WERI-Rb-1 (cell line): Measurements from ENCODE around the gene HID1.

ENCODE experiments used
- DNase-seq: peaks from one replicate; pipeline ENCODE4 v3.0.0-alpha.2; 2020
- H3K27ac ChIP-seq: fragments of 250-450 bp; sonication (Bioruptor Pico); 2 replicates; pipeline ENCODE4 v1.5.1; 2020; ENCODE audit warnings: mild to moderate bottlenecking, moderate library complexity
- H3K27me3 ChIP-seq: fragments of 250-450 bp; sonication (Bioruptor Pico); 2 replicates; pipeline ENCODE4 v1.5.1; 2021; ENCODE audit warnings: mild to moderate bottlenecking, low read depth, moderate library complexity; ENCODE audit not compliant: insufficient read depth, severe bottlenecking
- H3K36me3 ChIP-seq: fragments of 250-450 bp; sonication (Bioruptor Pico); 2 replicates; pipeline ENCODE4 v1.5.1; 2020; ENCODE audit warnings: mild to moderate bottlenecking, moderate library complexity
- H3K4me3 ChIP-seq: 2 replicates; pipeline ENCODE4 v1.5.1; 2011; ENCODE audit warnings: low read depth, mild to moderate bottlenecking, control low read depth, low read length
- H3K9me3 ChIP-seq: fragments of 250-450 bp; sonication (Bioruptor Pico); 2 replicates; pipeline ENCODE4 v1.5.1; 2021; ENCODE audit warnings: mild to moderate bottlenecking, moderate library complexity; ENCODE audit not compliant: severe bottlenecking
- TF ChIP-seq, protein P1 (sequence below): IDR thresholded peaks from 2 replicates; pipeline ENCODE4 v1.5.1; 2011; ENCODE audit warnings: low read depth, mild to moderate bottlenecking, control low read depth, inconsistent platforms, low read length

The HID1 gene, protein sequence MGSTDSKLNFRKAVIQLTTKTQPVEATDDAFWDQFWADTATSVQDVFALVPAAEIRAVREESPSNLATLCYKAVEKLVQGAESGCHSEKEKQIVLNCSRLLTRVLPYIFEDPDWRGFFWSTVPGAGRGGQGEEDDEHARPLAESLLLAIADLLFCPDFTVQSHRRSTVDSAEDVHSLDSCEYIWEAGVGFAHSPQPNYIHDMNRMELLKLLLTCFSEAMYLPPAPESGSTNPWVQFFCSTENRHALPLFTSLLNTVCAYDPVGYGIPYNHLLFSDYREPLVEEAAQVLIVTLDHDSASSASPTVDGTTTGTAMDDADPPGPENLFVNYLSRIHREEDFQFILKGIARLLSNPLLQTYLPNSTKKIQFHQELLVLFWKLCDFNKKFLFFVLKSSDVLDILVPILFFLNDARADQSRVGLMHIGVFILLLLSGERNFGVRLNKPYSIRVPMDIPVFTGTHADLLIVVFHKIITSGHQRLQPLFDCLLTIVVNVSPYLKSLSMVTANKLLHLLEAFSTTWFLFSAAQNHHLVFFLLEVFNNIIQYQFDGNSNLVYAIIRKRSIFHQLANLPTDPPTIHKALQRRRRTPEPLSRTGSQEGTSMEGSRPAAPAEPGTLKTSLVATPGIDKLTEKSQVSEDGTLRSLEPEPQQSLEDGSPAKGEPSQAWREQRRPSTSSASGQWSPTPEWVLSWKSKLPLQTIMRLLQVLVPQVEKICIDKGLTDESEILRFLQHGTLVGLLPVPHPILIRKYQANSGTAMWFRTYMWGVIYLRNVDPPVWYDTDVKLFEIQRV

DNA sequence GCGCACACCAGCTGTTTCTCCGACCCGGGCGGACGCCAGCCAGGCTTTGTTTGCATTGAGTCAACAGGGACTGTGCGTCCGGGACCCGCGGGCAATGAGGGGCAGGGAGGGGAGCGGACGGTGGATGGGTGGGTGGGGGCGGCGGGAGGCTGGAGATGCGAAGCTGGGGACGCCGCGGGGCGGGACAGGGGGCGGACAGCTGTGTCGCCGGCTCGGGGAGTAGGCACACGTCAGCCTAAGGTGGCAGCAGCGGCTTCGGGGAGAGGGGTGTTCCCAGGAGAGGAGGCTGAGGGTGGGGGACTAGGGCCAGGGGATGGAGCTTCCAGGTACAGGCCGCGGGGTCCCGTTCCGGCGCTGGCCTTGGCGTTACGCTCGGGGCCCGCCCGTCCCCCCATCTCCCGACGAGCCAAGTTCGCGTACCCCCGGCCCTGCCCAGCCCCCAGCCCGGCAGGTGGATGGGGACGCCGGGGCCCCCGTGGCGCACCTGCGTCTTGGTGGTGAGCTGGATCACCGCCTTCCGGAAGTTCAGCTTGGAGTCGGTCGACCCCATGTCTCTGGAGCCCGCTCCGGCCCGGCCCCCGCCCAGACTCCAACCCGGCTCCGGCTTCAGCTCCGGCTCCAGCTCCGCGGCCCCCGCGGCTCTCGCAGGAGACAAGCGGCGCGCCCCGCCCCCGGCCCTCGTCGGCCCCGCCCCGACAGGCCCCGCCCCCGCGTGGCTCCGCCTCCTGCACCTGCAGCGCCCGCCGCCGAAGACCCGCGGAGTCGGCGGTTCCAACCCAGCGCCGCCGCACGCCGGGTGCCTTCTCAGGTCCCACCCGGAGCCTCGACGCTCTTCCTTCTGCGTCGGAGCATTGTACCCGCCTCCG, at the start of gene HID1:
TSS of gene HID1 (minus strand) at position 653 of the 866 bp plus-strand sequence. CDS start at position 550, 103 bp downstream.
- Histone ChIP-seq H3K36me3 (no peaks in the 10 kb centered on the region), H3K27me3 (peaks cover 20% of the 10 kb centered on the region), H3K9me3 (no peaks in the 10 kb centered on the region), H3K4me3 (peak within 1 kb of the TSS; percentile 67), H3K27ac (no peak within 1 kb of the TSS)
- DNase-seq: peak; percentile 84
- TF ChIP-seq, protein P1, sequence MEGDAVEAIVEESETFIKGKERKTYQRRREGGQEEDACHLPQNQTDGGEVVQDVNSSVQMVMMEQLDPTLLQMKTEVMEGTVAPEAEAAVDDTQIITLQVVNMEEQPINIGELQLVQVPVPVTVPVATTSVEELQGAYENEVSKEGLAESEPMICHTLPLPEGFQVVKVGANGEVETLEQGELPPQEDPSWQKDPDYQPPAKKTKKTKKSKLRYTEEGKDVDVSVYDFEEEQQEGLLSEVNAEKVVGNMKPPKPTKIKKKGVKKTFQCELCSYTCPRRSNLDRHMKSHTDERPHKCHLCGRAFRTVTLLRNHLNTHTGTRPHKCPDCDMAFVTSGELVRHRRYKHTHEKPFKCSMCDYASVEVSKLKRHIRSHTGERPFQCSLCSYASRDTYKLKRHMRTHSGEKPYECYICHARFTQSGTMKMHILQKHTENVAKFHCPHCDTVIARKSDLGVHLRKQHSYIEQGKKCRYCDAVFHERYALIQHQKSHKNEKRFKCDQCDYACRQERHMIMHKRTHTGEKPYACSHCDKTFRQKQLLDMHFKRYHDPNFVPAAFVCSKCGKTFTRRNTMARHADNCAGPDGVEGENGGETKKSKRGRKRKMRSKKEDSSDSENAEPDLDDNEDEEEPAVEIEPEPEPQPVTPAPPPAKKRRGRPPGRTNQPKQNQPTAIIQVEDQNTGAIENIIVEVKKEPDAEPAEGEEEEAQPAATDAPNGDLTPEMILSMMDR: no peak

DNA sequence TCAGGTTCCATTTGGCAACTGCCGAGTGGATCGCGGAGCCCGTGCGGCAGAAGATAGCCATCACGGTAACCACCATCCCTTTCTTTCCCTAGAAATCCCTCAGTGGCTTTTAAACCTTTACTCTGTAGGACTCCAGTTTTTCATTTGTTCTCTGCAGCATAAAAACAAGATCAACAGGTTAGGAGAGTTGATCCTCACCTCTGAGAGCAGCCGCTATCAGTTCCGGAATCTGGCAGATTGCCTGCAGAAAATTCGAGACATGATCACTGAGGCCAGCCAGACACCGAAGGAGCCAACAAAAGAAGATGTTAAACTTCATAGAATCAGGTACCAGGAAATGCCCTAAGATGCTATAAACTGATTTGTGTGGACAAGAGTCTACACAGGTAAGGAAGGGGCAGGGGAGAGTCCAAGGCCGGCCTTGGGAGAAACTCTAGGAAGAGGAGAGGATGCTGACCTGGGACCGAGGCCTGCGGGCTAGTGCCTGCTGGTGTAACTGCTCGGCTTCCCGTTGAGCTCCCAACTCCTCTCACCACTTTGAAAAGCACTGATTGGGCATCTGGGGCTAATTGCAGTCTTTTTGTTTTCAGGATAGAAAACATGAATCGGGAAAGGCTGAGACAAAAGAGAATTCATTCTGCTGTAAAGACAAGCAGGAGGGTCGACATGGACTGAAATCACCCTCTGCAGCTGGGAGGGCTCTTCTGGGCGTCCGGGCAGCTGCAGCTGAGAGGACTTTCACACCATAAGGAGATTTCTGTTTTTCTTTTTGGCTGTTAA, 48.0 kb upstream of the HID1 start:
- Histone ChIP-seq H3K9me3 (peaks cover 7% of the 10 kb centered on the region), H3K36me3 (peaks cover 27% of the 10 kb centered on the region), H3K27me3 (no peaks in the 10 kb centered on the region), H3K27ac (peak overlapping the region; percentile 75), H3K4me3 (no peak overlapping the region)
- no peak for DNase-seq
- TF ChIP-seq, protein P1: no peak

DNA sequence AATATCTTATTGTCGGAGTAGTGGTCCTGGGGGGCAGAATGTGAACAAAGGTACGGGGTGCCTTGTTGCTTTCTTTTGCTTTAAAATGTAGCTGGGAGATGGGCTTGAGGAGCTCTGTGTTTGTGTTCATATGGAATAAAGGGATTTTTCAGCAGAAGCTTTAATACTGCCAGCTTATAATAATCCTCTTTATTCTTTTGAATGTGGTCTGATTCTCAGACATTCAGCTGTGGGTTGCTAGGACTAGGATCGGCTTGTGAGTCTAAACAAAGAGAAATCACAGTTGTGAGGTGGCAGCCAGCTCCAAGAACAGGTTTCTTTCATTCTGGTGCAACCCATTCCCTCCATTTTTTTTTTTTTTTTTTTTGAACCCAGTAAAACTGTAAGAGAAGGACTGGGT, 47.2 kb upstream of the HID1 start:
- Histone ChIP-seq H3K4me3 (peak overlapping the region; percentile 13), H3K27me3 (no peaks in the 10 kb centered on the region), H3K9me3 (no peaks in the 10 kb centered on the region), H3K27ac (peak overlapping the region; percentile 75), H3K36me3 (peaks cover 27% of the 10 kb centered on the region)
- TF ChIP-seq, protein P1: no peak
- peak; percentile 32 for DNase-seq

DNA sequence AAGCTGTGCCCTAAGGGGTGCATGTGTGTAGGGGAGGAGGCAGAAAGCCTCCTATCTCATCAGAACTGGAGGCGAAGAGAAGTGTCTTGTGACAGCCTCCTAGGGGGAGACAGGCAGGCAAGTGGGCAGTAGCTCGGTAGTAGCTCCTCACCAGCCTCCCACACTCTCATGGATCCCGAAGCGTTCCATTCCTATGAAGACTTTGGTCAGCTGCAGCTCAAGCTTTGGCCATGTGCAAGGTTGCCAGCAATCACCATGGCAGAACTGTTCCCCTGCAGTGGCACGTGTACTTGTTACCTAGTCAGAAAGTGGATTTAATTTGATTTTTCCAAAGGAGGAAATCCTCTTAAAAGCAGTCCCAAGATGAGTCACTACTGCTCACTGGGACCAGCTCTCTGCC, 46.6 kb upstream of the HID1 start:
- H3K27ac ChIP-seq: peak overlapping the region; percentile 75
- H3K27me3 ChIP-seq: no peaks in the 10 kb centered on the region
- H3K36me3 ChIP-seq: peaks cover 27% of the 10 kb centered on the region
- peak; percentile 31 for DNase-seq
- H3K4me3 ChIP-seq: peak overlapping the region; percentile 13
- no peaks in the 10 kb centered on the region for H3K9me3 ChIP-seq
- TF ChIP-seq, protein P1: 0 out of 2 replicates have a peak, but pooled peaks have one; percentile 7

DNA sequence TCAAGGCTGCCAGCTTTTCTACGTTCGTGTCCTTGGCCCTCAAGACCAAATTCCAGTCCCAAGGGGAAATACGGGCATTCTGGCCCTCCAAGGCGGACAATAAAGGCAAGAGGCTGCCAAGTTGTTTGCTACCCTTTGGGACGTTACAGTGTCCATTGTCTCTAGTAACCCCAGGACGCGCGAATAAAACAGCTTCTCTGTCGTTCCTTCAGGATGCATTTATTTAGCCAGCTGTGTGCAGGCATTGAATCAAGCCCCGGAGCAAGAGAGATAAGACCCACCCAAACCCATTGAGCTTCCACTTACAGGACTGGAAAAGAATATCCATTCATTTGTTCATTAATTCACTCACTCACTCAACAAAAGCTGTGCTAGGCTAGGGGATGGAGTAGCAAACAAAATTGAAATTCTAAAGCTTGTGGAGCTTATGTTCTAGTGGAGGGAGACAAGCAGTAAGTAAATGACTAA, 40.6 kb upstream of the HID1 start:
- Histone ChIP-seq H3K9me3 (no peaks in the 10 kb centered on the region), H3K27me3 (no peaks in the 10 kb centered on the region), H3K27ac (peak overlapping the region; percentile 90), H3K36me3 (no peaks in the 10 kb centered on the region; the same call in 1 of the 2 replicates), H3K4me3 (peak overlapping the region; percentile 75)
- no peak for DNase-seq
- TF ChIP-seq, protein P1: no peak
